Lower lobe of right lung (tissue), 2 donors: Measurements from ENCODE around the gene AJUBA. TPM values are rescaled to one million over a fixed set of nuclear protein-coding genes. Genes with fewer than 3 reads are reported as not detected.

Experiments used
- ATAC-seq, 2 donors: fragments of 200-7000 bp; cut with Tn5 transposase; one replicate each; pipeline ENCODE4 v1.9.1; 2020 to 2022; ENCODE audit warnings: mild to moderate bottlenecking in 2 of 2, moderate library complexity in 2 of 2
- DNase-seq: peaks from one replicate; pipeline ENCODE4 v3.0.0-alpha.2; 2020
- H3K27ac ChIP-seq: fragments of 200-600 bp; one replicate; pipeline ENCODE4 v1.8.0; 2022
- H3K27me3 ChIP-seq: fragments of 200-600 bp; one replicate; pipeline ENCODE4 v1.8.0; 2022; ENCODE audit warnings: low read depth
- H3K36me3 ChIP-seq: fragments of 200-600 bp; one replicate; pipeline ENCODE4 v1.8.0; 2022; ENCODE audit warnings: mild to moderate bottlenecking
- H3K4me1 ChIP-seq: fragments of 200-600 bp; one replicate; pipeline ENCODE4 v1.8.0; 2022
- H3K4me3 ChIP-seq: fragments of 200-600 bp; one replicate; pipeline ENCODE4 v1.8.0; 2022; ENCODE audit warnings: mild to moderate bottlenecking
- H3K9me3 ChIP-seq: fragments of 200-600 bp; one replicate; pipeline ENCODE4 v1.8.0; 2022
- CTCF ChIP-seq: fragments of 200-600 bp; IDR thresholded peaks from one replicate; pipeline ENCODE4 v1.8.0; 2022; ENCODE audit warnings: antibody characterized with exemption, mild to moderate bottlenecking
- intact Hi-C: fragments of 100-400 bp; cut with DNase I; formaldehyde crosslinking; loops from one replicate; pipeline ENCODE4 v1.11.0; 2022
- long read RNA-seq: library from polyadenylated mRNA; unstranded; transcript quantifications from one replicate; pipeline ENCODE4 v2.0.0, GENCODE V29; 2021
- total RNA-seq: library from RNA; stranded (reverse); fragmentation: NEBNext Ultra II Directional; extraction: Animal tissue kit (Norgen Biotek cat#: 25700); gene quantifications from one replicate; pipeline ENCODE4 v1.2.1, GENCODE V29; 2021
- donor health status: DM: no; HTN: yes; CAD: no; lungs with severe emphysema.

AJUBA gene
- total RNA-seq = 28.7 TPM
- long read RNA-seq, full-length matches to known transcripts = 15 of 29 reads
- long read RNA-seq, partial matches to known transcripts = 4 of 29 reads
- long read RNA-seq, other reads (novel, unspliced or antisense) = 10 of 29 reads

- Histone ChIP-seq H3K27ac (peak within 1 kb of the TSS; percentile 83), H3K36me3 (peaks cover 4% of the 10 kb centered on the region), H3K9me3 (no peaks in the 10 kb centered on the region), H3K4me1 (peaks cover 48% of the 10 kb centered on the region), H3K27me3 (peaks cover 18% of the 10 kb centered on the region), H3K4me3 (peak within 1 kb of the TSS; percentile 85)
- ATAC-seq = peak; percentile 79 to 82
- intact Hi-C loops = no loop called here
- no peak for TF ChIP-seq CTCF
- DNase-seq = peak; percentile 90
Measured at GRCh38 chr14:22982477-22983245, at the start of gene AJUBA. Gene AJUBA (minus strand): TSS chr14:22982551. CDS start chr14:22982266, 285 bp downstream.

- DNase-seq (no peak), ATAC-seq (no peak)
- H3K4me1 ChIP-seq = peaks cover 23% of the 10 kb centered on the region
- H3K27me3 ChIP-seq = no peaks in the 10 kb centered on the region
- intact Hi-C loops = no loop called here
- H3K4me3 ChIP-seq = no peak overlapping the region
- peaks cover 72% of the 10 kb centered on the region for H3K36me3 ChIP-seq
- no peak overlapping the region for H3K27ac ChIP-seq
- no peak for TF ChIP-seq CTCF
- H3K9me3 ChIP-seq = no peaks in the 10 kb centered on the region
Measured at GRCh38 chr14:23030936-23031335, 48.6 kb upstream of the AJUBA start.

GRCh38 chr14:23028799-23029198, 46.4 kb upstream of the AJUBA start:
- H3K9me3 ChIP-seq = no peaks in the 10 kb centered on the region
- intact Hi-C loops = no loop called here
- ATAC-seq (no peak), DNase-seq (no peak)
- H3K4me1 ChIP-seq = peaks cover 12% of the 10 kb centered on the region
- H3K4me3 ChIP-seq = no peak overlapping the region
- no peak for TF ChIP-seq CTCF
- H3K27ac ChIP-seq = no peak overlapping the region
- no peaks in the 10 kb centered on the region for H3K27me3 ChIP-seq
- peaks cover 89% of the 10 kb centered on the region for H3K36me3 ChIP-seq

- Histone ChIP-seq H3K4me1 (peaks cover 3% of the 10 kb centered on the region), H3K27ac (no peak overlapping the region), H3K27me3 (no peaks in the 10 kb centered on the region), H3K36me3 (peaks cover 58% of the 10 kb centered on the region), H3K9me3 (no peaks in the 10 kb centered on the region), H3K4me3 (no peak overlapping the region)
- intact Hi-C loops = no loop called here
- no peak for TF ChIP-seq CTCF
- ATAC-seq (no peak), DNase-seq (no peak)
Measured at GRCh38 chr14:23025151-23025814, 42.9 kb upstream of the AJUBA start.

GRCh38 chr14:23024612-23025075, 42.3 kb upstream of the AJUBA start:
- no peak for TF ChIP-seq CTCF
- ATAC-seq = no peak
- no peak for DNase-seq
- Histone ChIP-seq H3K27me3 (no peaks in the 10 kb centered on the region), H3K4me1 (peaks cover 3% of the 10 kb centered on the region), H3K36me3 (peaks cover 52% of the 10 kb centered on the region), H3K4me3 (no peak overlapping the region), H3K9me3 (no peaks in the 10 kb centered on the region), H3K27ac (no peak overlapping the region)
- intact Hi-C loops = no loop called here
